Body of pancreas (tissue), 4 donors: ENCODE data around the gene SRSF4. TPM values are rescaled to one million over a fixed set of nuclear protein-coding genes. Genes with fewer than 3 reads are reported as not detected.

ENCODE experiments used
- ATAC-seq: fragments of 150-250 bp; one replicate; pipeline ENCODE4 v1.9.1; 2016
- DNase-seq, 4 donors: peaks; one replicate each; pipeline ENCODE4 v3.0.0-alpha.2; 2019
- H3K27ac ChIP-seq, 4 donors: fragments of 200-600 bp; sonication (generic); 1 replicate in 3 of 4; 2 replicates in 1 of 4; pipeline versions ENCODE4 v1.5.1 to v1.6.1; 2016 to 2019; ENCODE audit warnings: mild to moderate bottlenecking in 1 of 4, mixed read lengths in 1 of 4, moderate library complexity in 1 of 4
- H3K27me3 ChIP-seq, 2 donors: fragments of 200-600 bp; sonication (generic); one replicate each; pipeline ENCODE4 v1.6.0; 2016; ENCODE audit warnings: mild to moderate bottlenecking in 1 of 2
- H3K36me3 ChIP-seq, 2 donors: fragments of 200-600 bp; sonication (generic); replicated peaks in 1 of 2; 2 replicates each; pipeline ENCODE4 v1.5.1; 2016; ENCODE audit warnings: low read depth in 2 of 2; ENCODE audit not compliant: insufficient read depth in 1 of 2
- H3K4me1 ChIP-seq: fragments of 200-600 bp; sonication (generic); one replicate; pipeline ENCODE4 v1.6.0; 2016
- H3K4me3 ChIP-seq, 2 donors: fragments of 200-600 bp; sonication (generic); 1 replicate in 1 of 2; 2 replicates in 1 of 2; pipeline ENCODE4 v1.5.1; 2016 to 2019
- H3K9me3 ChIP-seq, 3 donors: fragments of 200-600 bp; sonication (generic); 1 replicate in 2 of 3; 2 replicates in 1 of 3; pipeline ENCODE4 v1.5.1; 2016
- POLR2A ChIP-seq, 3 donors: fragments of 450-650 bp; IDR thresholded peaks; one replicate each; pipeline ENCODE4 v1.6.1; 2016; ENCODE audit warnings: antibody characterized with exemption in 3 of 3, mild to moderate bottlenecking in 2 of 3
- WGBS, 2 donors: methylation state at CpG; one replicate each; pipeline ENCODE4 v1.1.5; 2017; 5-methylcytosine and 5-hydroxymethylcytosine counted together
- intact Hi-C: fragments of 100-400 bp; cut with DNase I; formaldehyde crosslinking; loops from one replicate; pipeline ENCODE4 v1.15.1; 2023
- total RNA-seq, 2 donors: library from RNA; depleted of rRNA; stranded (reverse); fragments of >200 nt; gene quantifications; one replicate each; pipeline ENCODE4 v1.1.0, GENCODE V29; 2016
- TF ChIP-seq, protein P1 (sequence below), 7 experiments: fragments of 450-650 bp in 4 of 7; fragments of 200-600 bp in 3 of 7; sonication (generic) in 3 of 7; IDR thresholded peaks; one replicate each; pipeline ENCODE4 v1.5.1; 2016 to 2019; ENCODE audit warnings: antibody characterized with exemption in 7 of 7

The SRSF4 gene
- total RNA-seq, 2 donors from 2014 or later = 50.3 to 58.3 TPM

DNA sequence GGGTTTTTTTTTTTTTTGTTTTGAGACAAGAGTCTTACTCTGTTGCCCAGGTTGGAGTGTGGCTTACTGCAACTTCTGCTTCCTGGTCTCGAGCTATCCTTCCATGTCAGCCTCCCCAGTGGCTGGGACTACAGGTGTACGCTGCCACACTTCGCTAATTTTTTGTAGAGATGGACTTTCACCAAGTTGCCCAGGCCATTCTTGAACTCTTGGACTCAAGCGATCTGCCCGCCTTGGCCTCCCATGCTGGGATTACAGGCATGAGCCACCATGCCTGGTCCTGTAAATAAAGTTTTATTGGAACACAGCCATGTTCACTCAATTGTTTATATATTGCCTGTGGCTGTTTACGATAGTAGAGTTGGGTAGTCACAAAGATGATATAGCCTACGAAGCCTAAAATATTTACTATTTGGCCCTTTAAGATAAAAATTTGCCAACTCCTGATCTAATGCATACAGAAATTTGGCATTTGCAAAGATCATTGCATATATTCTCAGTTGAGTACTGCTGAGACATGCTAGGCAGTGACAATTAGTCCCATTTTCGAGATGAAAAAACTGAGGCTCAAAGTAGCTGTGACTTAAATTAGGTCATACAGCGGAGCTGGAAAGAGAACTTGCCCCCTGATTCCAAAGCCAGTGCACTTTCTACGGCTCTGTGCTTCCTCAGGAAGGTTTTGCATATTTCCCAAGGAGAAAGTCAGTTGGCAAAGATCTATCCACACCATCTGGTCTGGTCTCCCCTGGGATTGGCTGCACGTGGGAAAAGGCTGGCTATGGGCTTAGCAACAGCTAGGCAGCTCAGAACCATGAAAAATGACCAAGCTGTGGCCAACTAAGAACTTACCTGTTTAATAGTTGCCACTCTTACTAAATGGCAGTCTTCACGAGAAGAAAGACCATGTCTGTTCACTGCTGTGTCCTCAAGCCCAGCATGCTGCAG is 29.7 kb upstream of the SRSF4 start:
- TF ChIP-seq, protein P1, sequence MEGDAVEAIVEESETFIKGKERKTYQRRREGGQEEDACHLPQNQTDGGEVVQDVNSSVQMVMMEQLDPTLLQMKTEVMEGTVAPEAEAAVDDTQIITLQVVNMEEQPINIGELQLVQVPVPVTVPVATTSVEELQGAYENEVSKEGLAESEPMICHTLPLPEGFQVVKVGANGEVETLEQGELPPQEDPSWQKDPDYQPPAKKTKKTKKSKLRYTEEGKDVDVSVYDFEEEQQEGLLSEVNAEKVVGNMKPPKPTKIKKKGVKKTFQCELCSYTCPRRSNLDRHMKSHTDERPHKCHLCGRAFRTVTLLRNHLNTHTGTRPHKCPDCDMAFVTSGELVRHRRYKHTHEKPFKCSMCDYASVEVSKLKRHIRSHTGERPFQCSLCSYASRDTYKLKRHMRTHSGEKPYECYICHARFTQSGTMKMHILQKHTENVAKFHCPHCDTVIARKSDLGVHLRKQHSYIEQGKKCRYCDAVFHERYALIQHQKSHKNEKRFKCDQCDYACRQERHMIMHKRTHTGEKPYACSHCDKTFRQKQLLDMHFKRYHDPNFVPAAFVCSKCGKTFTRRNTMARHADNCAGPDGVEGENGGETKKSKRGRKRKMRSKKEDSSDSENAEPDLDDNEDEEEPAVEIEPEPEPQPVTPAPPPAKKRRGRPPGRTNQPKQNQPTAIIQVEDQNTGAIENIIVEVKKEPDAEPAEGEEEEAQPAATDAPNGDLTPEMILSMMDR (IDR thresholded peaks at IDR 0.05) = no peak
- no peak for TF ChIP-seq POLR2A (IDR thresholded peaks at IDR 0.05)
- ATAC-seq (no peak), DNase-seq (no peak)
- Histone ChIP-seq H3K27ac (no peak overlapping the region), H3K4me1 (no peaks in the 10 kb centered on the region), H3K4me3 (no peak overlapping the region), H3K9me3 (no peaks in the 10 kb centered on the region), H3K27me3 (no peaks in the 10 kb centered on the region), H3K36me3 (peaks cover 0 to 9% of the 10 kb centered on the region in 2 donors)
- intact Hi-C loops = no loop called here
- WGBS, 2 donors = 86 to 90% methylated on average over 12 of the region's 12 CpGs

DNA sequence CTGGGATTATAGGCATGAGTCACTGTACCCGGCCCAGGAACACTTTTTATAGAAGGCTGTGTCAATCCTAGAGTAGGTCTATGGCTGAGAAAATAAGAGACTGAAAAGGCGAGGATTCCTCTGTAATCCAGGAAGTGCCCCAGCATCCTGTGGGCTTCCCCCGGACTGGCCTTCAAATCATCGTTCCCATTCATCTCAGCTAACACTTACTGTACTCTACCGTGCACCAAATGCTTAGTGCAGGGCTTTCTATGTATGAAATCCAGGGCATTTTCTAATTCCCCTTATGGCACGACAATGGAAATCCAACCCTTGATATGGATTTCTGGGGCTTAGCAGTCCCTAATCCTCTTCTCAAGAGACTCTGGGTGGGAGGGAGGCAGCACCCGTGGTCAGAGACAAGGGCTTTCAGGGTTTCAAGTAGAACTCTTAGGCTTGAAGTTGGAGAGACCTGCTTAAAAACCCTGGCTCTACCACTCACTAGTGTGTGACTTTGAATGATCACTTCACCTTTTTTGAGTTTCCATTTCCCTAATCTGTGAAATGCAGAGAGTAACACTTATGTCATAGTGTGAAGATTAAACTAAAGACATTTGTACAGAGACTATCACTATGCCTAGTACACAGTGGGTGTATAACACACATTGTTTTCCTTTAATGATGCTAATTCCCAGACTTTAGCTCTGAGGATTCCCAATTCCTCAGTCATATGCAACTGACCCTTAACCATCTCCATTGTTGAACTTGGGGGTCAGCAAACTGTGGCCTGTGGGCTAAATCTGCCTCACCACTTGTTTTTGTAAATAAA is 28.8 kb upstream of the SRSF4 start:
- Histone ChIP-seq H3K4me1 (no peaks in the 10 kb centered on the region), H3K36me3 (peaks cover 0 to 7% of the 10 kb centered on the region in 2 donors), H3K27me3 (no peaks in the 10 kb centered on the region), H3K4me3 (no peak overlapping the region), H3K27ac (no peak overlapping the region), H3K9me3 (no peaks in the 10 kb centered on the region)
- 81 to 96% methylated on average over 7 of the region's 7 CpGs for WGBS, 2 donors
- TF ChIP-seq, protein P1 (IDR thresholded peaks at IDR 0.05) = no peak
- no peak for TF ChIP-seq POLR2A (IDR thresholded peaks at IDR 0.05)
- intact Hi-C loops = no loop called here
- no peak for DNase-seq
- ATAC-seq = no peak

- ATAC-seq = no peak
Measured at GRCh38 chr1:29209173-29209572, 27.5 kb upstream of the SRSF4 start.

DNA sequence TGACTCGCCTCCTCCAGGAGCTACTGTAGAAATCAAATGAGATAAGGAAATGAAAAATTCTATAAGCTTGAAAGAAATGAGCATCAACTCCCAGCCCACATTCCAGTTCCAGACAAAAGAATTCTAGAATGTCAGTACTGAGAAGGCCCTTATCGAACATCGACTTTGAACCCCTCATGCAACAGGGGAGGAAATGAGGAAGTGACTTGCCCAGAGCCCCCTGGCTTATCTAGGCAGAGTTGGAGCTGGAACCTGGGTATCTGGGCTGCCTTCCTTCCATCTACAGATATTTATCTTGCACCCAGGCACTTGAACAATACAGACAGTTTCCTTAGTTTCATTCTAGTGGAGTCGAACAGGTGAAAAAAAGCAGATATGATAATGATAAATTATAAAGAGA is 26.7 kb upstream of the SRSF4 start:
- H3K36me3 ChIP-seq = peaks cover 0 to 3% of the 10 kb centered on the region in 2 donors
- TF ChIP-seq POLR2A (IDR thresholded peaks at IDR 0.05) = no peak
- TF ChIP-seq, protein P1 (IDR thresholded peaks at IDR 0.05) = no peak
- H3K9me3 ChIP-seq = no peaks in the 10 kb centered on the region
- H3K4me3 ChIP-seq = no peak overlapping the region
- H3K27me3 ChIP-seq = no peaks in the 10 kb centered on the region
- DNase-seq = no peak
- ATAC-seq = no peak
- H3K4me1 ChIP-seq = no peaks in the 10 kb centered on the region
- WGBS, 2 donors = 43 to 66% methylated on average over 4 of the region's 4 CpGs
- no peak overlapping the region for H3K27ac ChIP-seq
- intact Hi-C loops = no loop called here

More at GRCh38 chr1:29209173-29209572, 27.5 kb upstream of the SRSF4 start:
- no peaks in the 10 kb centered on the region for H3K27me3 ChIP-seq
- no peak for DNase-seq
- H3K4me1 ChIP-seq = no peaks in the 10 kb centered on the region
- H3K36me3 ChIP-seq = peaks cover 0 to 5% of the 10 kb centered on the region in 2 donors
- intact Hi-C loops = no loop called here
- H3K9me3 ChIP-seq = no peaks in the 10 kb centered on the region
- H3K27ac ChIP-seq = peak overlapping the region in 1 of 4 donors; percentile 27
- 74 to 79% methylated on average over 5 of the region's 5 CpGs for WGBS, 2 donors
- TF ChIP-seq, protein P1 (IDR thresholded peaks at IDR 0.05) = no peak
- no peak for TF ChIP-seq POLR2A (IDR thresholded peaks at IDR 0.05)
- no peak overlapping the region for H3K4me3 ChIP-seq
